Stimulated activated CD8-positive, alpha-beta memory T cell treated with anti-CD3 and anti-CD28 coated beads, Interleukin-12 subunit alpha, Interleukin-12 subunit beta, amount 100 ng/mL, for 1 hour (primary cell): ENCODE results near the gene MCHR2.
"Not testable (repeated sequence)": the region's sequence is repeated elsewhere in the genome, so short reads cannot be mapped to it uniquely, and the experiment has no call there.

Experiments
- DNase-seq: peaks from one replicate; pipeline ENCODE4 v3.0.0-alpha.2; 2020; ENCODE audit warnings: low read depth

The MCHR2 gene

GRCh38 chr6:99993533-99994251 lies at the start of gene MCHR2:
MCHR2 (minus strand) TSS chr6:99994223; CDS start chr6:99956147, 38,076 bp downstream.
- no peak for DNase-seq

GRCh38 chr6:100038546-100038945 lies 44.5 kb upstream of the MCHR2 start:
- not testable (repeated sequence) for DNase-seq

GRCh38 chr6:100035873-100036653 lies 42.0 kb upstream of the MCHR2 start:
- DNase-seq, result no peak

GRCh38 chr6:100023798-100024197 lies 29.8 kb upstream of the MCHR2 start:
- no peak for DNase-seq

GRCh38 chr6:100022847-100023246 lies 28.8 kb upstream of the MCHR2 start:
- no peak for DNase-seq

- DNase-seq, result no peak
These were observed 14.8 kb upstream of the MCHR2 start for GRCh38 chr6:100008857-100009256.

GRCh38 chr6:100001915-100002388 lies 7.9 kb upstream of the MCHR2 start:
- DNase-seq, result peak; percentile 15

GRCh38 chr6:99997141-99997540 lies 3.1 kb upstream of the MCHR2 start:
- DNase-seq, result no peak

GRCh38 chr6:99995916-99996315 lies 1.9 kb upstream of the MCHR2 start:
- no peak for DNase-seq

- no peak for DNase-seq
These were observed 884 bp downstream of the MCHR2 start for GRCh38 chr6:99993146-99993532.

GRCh38 chr6:99991955-99992354 lies 2.1 kb downstream of the MCHR2 start:
- DNase-seq, result no peak

- DNase-seq, result no peak
These were observed 13.3 kb downstream of the MCHR2 start for GRCh38 chr6:99980741-99981140.

GRCh38 chr6:99979953-99980352 lies 14.1 kb downstream of the MCHR2 start:
- no peak for DNase-seq

- no peak for DNase-seq
These were observed 27.0 kb downstream of the MCHR2 start for GRCh38 chr6:99967052-99967451.

- DNase-seq, result no peak
These were observed 34.0 kb downstream of the MCHR2 start for GRCh38 chr6:99960027-99960426.

GRCh38 chr6:99951016-99951805 lies 42.8 kb downstream of the MCHR2 start:
- no peak for DNase-seq

GRCh38 chr6:99946005-99946404 lies 48.0 kb downstream of the MCHR2 start:
- no peak for DNase-seq

GRCh38 chr6:99943846-99944245 lies 50.2 kb downstream of the MCHR2 start:
- no peak for DNase-seq

GRCh38 chr6:99940582-99940981 lies 53.4 kb downstream of the MCHR2 start:
- DNase-seq, result no peak

GRCh38 chr6:99933129-99933528 lies 60.9 kb downstream of the MCHR2 start:
- no peak for DNase-seq

- DNase-seq, result no peak
These were observed 81.4 kb downstream of the MCHR2 start for GRCh38 chr6:99912657-99913056.
